IMR-90 (cell line): ENCODE results near the gene MAEA.

ENCODE experiments used
- BHLHE40 ChIP-seq: fragments of 150-350 bp; IDR thresholded peaks from 2 replicates; pipeline ENCODE4 v1.6.1; 2016; ENCODE audit warnings: mild to moderate bottlenecking, low read depth, low read length
- CHD1 ChIP-seq: IDR thresholded peaks from 2 replicates; pipeline ENCODE4 v1.6.1; 2012; ENCODE audit warnings: low read depth, low read length, improper control_type of control experiment
- CTCF ChIP-seq: conservative IDR thresholded peaks from 2 replicates; pipeline ENCODE4 v1.5.1; 2012; ENCODE audit warnings: mild to moderate bottlenecking, low read depth, low read length, improper control_type of control experiment
- FOS ChIP-seq: fragments of 150-350 bp; IDR thresholded peaks from 2 replicates; pipeline ENCODE4 v1.6.1; 2016; ENCODE audit warnings: low read depth, low read length
- MAZ ChIP-seq: IDR thresholded peaks from 2 replicates; pipeline ENCODE4 v1.6.1; 2012; ENCODE audit warnings: low read depth, mild to moderate bottlenecking, low read length, improper control_type of control experiment, moderate library complexity, borderline replicate concordance
- MXI1 ChIP-seq: IDR thresholded peaks from 2 replicates; pipeline ENCODE4 v1.6.1; 2012; ENCODE audit warnings: low read depth, mild to moderate bottlenecking, low read length, moderate library complexity, borderline replicate concordance
- NFE2L2 ChIP-seq: fragments of 150-350 bp; IDR thresholded peaks from 2 replicates; pipeline ENCODE4 v1.6.1; 2016; ENCODE audit warnings: low read depth, mild to moderate bottlenecking, low read length
- POLR2A ChIP-seq: IDR thresholded peaks from 2 replicates; pipeline ENCODE4 v1.6.1; 2012; ENCODE audit warnings: mild to moderate bottlenecking, low read depth, low read length
- RAD21 ChIP-seq: IDR thresholded peaks from 2 replicates; pipeline ENCODE4 v1.6.1; 2012; ENCODE audit warnings: low read length, improper control_type of control experiment
- RCOR1 ChIP-seq: IDR thresholded peaks from 2 replicates; pipeline ENCODE4 v1.6.1; 2012; ENCODE audit warnings: mild to moderate bottlenecking, low read length, improper control_type of control experiment; ENCODE audit not compliant: insufficient replicate concordance
- RFX5 ChIP-seq: IDR thresholded peaks from 2 replicates; pipeline ENCODE4 v1.8.0; 2012; ENCODE audit warnings: low read depth, mild to moderate bottlenecking, low read length, moderate library complexity
- SMC3 ChIP-seq: fragments of 150-350 bp; IDR thresholded peaks from 2 replicates; pipeline ENCODE4 v1.6.1; 2016; ENCODE audit warnings: low read depth, mild to moderate bottlenecking, antibody characterized with exemption, low read length, moderate library complexity
- TF ChIP-seq, protein P1 (sequence below): fragments of 150-350 bp; IDR thresholded peaks from 2 replicates; pipeline ENCODE4 v1.6.1; 2017; ENCODE audit warnings: mild to moderate bottlenecking, antibody characterized with exemption, low read length, low read depth

DNA sequence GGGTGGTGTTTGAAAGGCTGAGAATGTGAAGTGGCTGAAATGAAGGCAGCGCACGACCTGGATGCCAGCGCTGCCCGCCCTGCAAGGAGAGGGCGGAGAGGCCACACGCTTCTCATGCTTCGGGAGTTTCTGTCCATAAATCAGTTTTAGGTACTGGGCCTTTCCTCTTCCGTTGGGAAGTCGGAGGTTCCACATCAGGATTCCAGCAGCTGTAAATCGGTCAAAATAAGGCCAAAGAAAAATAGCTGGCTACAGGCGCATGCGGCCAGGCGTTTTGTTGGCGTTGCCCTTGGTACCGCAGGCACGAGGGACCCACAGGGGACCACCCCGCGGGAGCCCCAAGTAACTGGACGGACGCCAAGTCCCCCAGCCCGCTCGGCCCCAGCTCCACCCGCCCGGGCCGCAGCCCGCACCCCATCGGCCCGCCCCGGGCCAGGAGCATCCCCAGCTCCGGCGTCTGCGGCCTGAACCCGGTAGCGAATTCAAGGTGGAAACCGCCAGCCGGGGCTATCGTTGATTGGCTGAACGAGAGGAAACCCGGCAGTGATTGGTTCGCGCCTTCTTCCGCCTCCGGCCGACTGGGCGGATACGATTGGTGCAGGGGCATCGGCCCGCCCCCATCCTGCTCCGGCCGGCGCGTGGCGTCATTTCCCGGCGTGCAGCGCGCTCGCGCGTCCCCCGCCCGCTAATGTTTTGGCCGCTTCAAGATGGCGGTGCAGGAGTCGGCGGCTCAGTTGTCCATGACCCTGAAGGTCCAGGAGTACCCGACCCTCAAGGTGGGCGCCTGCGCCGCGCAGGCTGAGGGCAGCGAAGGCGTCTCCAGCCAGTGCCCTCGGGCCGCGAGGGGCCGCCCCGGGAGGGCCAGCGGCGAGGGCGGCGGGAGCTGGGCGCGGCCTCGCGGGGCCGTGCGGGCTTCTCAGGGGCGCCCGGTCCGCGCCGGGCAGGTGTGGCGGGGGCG lies at the start of gene MAEA:
- TF ChIP-seq CTCF, result no peak
- TF ChIP-seq NFE2L2, result no peak
- TF ChIP-seq, protein P1, sequence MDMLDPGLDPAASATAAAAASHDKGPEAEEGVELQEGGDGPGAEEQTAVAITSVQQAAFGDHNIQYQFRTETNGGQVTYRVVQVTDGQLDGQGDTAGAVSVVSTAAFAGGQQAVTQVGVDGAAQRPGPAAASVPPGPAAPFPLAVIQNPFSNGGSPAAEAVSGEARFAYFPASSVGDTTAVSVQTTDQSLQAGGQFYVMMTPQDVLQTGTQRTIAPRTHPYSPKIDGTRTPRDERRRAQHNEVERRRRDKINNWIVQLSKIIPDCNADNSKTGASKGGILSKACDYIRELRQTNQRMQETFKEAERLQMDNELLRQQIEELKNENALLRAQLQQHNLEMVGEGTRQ, result no peak
- TF ChIP-seq POLR2A, result peak; percentile 88
- no peak for TF ChIP-seq RAD21
- no peak for TF ChIP-seq SMC3
- TF ChIP-seq CHD1, result no peak
- peak; percentile 32; the same call in 1 of the 2 replicates for TF ChIP-seq FOS
- peak; percentile 87 for TF ChIP-seq MXI1
- no peak for TF ChIP-seq RCOR1
- peak; percentile 85; the same call in 1 of the 2 replicates for TF ChIP-seq MAZ
- no peak for TF ChIP-seq BHLHE40
- TF ChIP-seq RFX5, result no peak
